CD4-positive, alpha-beta T cell treated with Interleukin-10 for 1 hour (primary cell): ENCODE measurements around the gene KRTAP12-4.
"Not testable (repeated sequence)": the region's sequence is repeated elsewhere in the genome, so short reads cannot be mapped to it uniquely, and the experiment has no call there.

Source experiments
- DNase-seq: peaks from one replicate; pipeline ENCODE4 v3.0.0-alpha.2; 2020

Gene KRTAP12-4

GRCh38 chr21:44686843-44687561, 32.5 kb upstream of the KRTAP12-4 start:
- DNase-seq, result no peak

GRCh38 chr21:44686000-44686781, 31.7 kb upstream of the KRTAP12-4 start:
- DNase-seq, result no peak

GRCh38 chr21:44685050-44685449, 30.6 kb upstream of the KRTAP12-4 start:
- not testable (repeated sequence) for DNase-seq

GRCh38 chr21:44684483-44684882, 30.0 kb upstream of the KRTAP12-4 start:
- DNase-seq, result no peak

GRCh38 chr21:44684077-44684476, 29.6 kb upstream of the KRTAP12-4 start:
- no peak for DNase-seq

GRCh38 chr21:44682580-44683151, 28.2 kb upstream of the KRTAP12-4 start:
- DNase-seq, result no peak

- DNase-seq, result no peak
Measured at GRCh38 chr21:44681861-44682579, 27.6 kb upstream of the KRTAP12-4 start, which contains the start of gene KRTAP12-1. Gene KRTAP12-1, minus strand, starts transcription at chr21:44682163. Its CDS starts 40 bp downstream, at chr21:44682123.

GRCh38 chr21:44681152-44681551, 26.7 kb upstream of the KRTAP12-4 start:
- no peak for DNase-seq

GRCh38 chr21:44677881-44678280, 23.4 kb upstream of the KRTAP12-4 start:
- no peak for DNase-seq

GRCh38 chr21:44671911-44672310, 17.5 kb upstream of the KRTAP12-4 start:
- no peak for DNase-seq

- no peak for DNase-seq
Measured at GRCh38 chr21:44670642-44671432, 16.4 kb upstream of the KRTAP12-4 start.

- DNase-seq, result no peak
Measured at GRCh38 chr21:44667612-44668011, 13.2 kb upstream of the KRTAP12-4 start.

GRCh38 chr21:44666401-44667320, 12.2 kb upstream of the KRTAP12-4 start, which contains the start of gene KRTAP12-2:
Gene KRTAP12-2, minus strand, starts transcription at chr21:44666927. Its CDS starts 41 bp downstream, at chr21:44666886.
- DNase-seq, result no peak

- no peak for DNase-seq
Measured at GRCh38 chr21:44664691-44665090, 10.2 kb upstream of the KRTAP12-4 start.

GRCh38 chr21:44661567-44661966, 7.1 kb upstream of the KRTAP12-4 start:
- not testable (repeated sequence) for DNase-seq

- peak; percentile 43 for DNase-seq
Measured at GRCh38 chr21:44658913-44659595, 4.6 kb upstream of the KRTAP12-4 start.

GRCh38 chr21:44658541-44658910, 4.1 kb upstream of the KRTAP12-4 start:
- no peak for DNase-seq

- DNase-seq, result peak; percentile 81
Measured at GRCh38 chr21:44657635-44658540, 3.4 kb upstream of the KRTAP12-4 start, which contains the start of gene KRTAP12-3. Gene KRTAP12-3, plus strand, starts transcription at chr21:44657932. Its CDS starts 48 bp downstream, at chr21:44657980.

GRCh38 chr21:44656868-44657267, 2.4 kb upstream of the KRTAP12-4 start:
- no peak for DNase-seq
